Measurements from ENCODE around the gene C6orf132.
"Not testable (repeated sequence)": the region's sequence is repeated elsewhere in the genome, so short reads cannot be mapped to it uniquely, and the experiment has no call there.

The C6orf132 gene

GRCh38 chr6:42162384-42162783 is 20.0 kb upstream of the C6orf132 start:
- no peak for DNase-seq

- DNase-seq, result no peak
Measured at GRCh38 chr6:42159431-42160024, 17.1 kb upstream of the C6orf132 start.

GRCh38 chr6:42158631-42159030 is 16.2 kb upstream of the C6orf132 start:
- DNase-seq, result no peak

GRCh38 chr6:42158011-42158410 is 15.6 kb upstream of the C6orf132 start:
- DNase-seq, result peak; percentile 70

- DNase-seq, result no peak
Measured at GRCh38 chr6:42156638-42157037, 14.2 kb upstream of the C6orf132 start.

- no peak for DNase-seq
Measured at GRCh38 chr6:42155293-42155692, 12.9 kb upstream of the C6orf132 start.

- DNase-seq, result no peak
Measured at GRCh38 chr6:42154461-42155209, 12.2 kb upstream of the C6orf132 start.

- no peak for DNase-seq
Measured at GRCh38 chr6:42153921-42154320, 11.5 kb upstream of the C6orf132 start.

- not testable (repeated sequence) for DNase-seq
Measured at GRCh38 chr6:42152528-42153213, 10.3 kb upstream of the C6orf132 start.

- DNase-seq, result peak; percentile 37
Measured at GRCh38 chr6:42152024-42152423, 9.6 kb upstream of the C6orf132 start.

GRCh38 chr6:42150254-42150653 is 7.8 kb upstream of the C6orf132 start:
- no peak for DNase-seq

GRCh38 chr6:42148058-42148457 is 5.6 kb upstream of the C6orf132 start:
- DNase-seq, result no peak

GRCh38 chr6:42147138-42147562 is 4.7 kb upstream of the C6orf132 start:
- no peak for DNase-seq

GRCh38 chr6:42141603-42142117 is 760 bp downstream of the C6orf132 start:
- DNase-seq, result no peak

GRCh38 chr6:42140756-42141602 is 1.4 kb downstream of the C6orf132 start:
- DNase-seq, result peak; percentile 41

GRCh38 chr6:42140032-42140431 is 2.4 kb downstream of the C6orf132 start:
- no peak for DNase-seq

GRCh38 chr6:42138630-42139619 is 3.5 kb downstream of the C6orf132 start:
- peak; percentile 47 for DNase-seq

GRCh38 chr6:42138190-42138589 is 4.2 kb downstream of the C6orf132 start:
- no peak for DNase-seq

GRCh38 chr6:42137194-42137753 is 5.1 kb downstream of the C6orf132 start:
- no peak for DNase-seq

- peak; percentile 77 for DNase-seq
Measured at GRCh38 chr6:42136508-42137193, 5.8 kb downstream of the C6orf132 start.
